ENCODE data around the gene RUSF1.
"Not testable (repeated sequence)": the region's sequence is repeated elsewhere in the genome, so short reads cannot be mapped to it uniquely, and the experiment has no call there.

The RUSF1 gene

GRCh38 chr16:31513884-31514283, 5.7 kb upstream of the RUSF1 start:
- DNase-seq, result no peak

- no peak for DNase-seq
Observed at GRCh38 chr16:31513126-31513525, 4.9 kb upstream of the RUSF1 start.

GRCh38 chr16:31508706-31509195, 560 bp upstream of the RUSF1 start:
- DNase-seq, result no peak

- DNase-seq, result no peak
Observed at GRCh38 chr16:31507617-31507928, 618 bp downstream of the RUSF1 start.

- no peak for DNase-seq
Observed at GRCh38 chr16:31505483-31505882, 2.7 kb downstream of the RUSF1 start.

GRCh38 chr16:31504159-31504558, 4.0 kb downstream of the RUSF1 start:
- no peak for DNase-seq

- DNase-seq, result not testable (repeated sequence)
Observed at GRCh38 chr16:31503555-31503954, 4.6 kb downstream of the RUSF1 start.

GRCh38 chr16:31502981-31503380, 5.2 kb downstream of the RUSF1 start:
- no peak for DNase-seq

GRCh38 chr16:31501966-31502348, 6.2 kb downstream of the RUSF1 start:
- DNase-seq, result no peak

- no peak for DNase-seq
Observed at GRCh38 chr16:31501226-31501965, 6.8 kb downstream of the RUSF1 start.

GRCh38 chr16:31499928-31500327, 8.3 kb downstream of the RUSF1 start:
- no peak for DNase-seq

- DNase-seq, result no peak
Observed at GRCh38 chr16:31498493-31498892, 9.7 kb downstream of the RUSF1 start.

GRCh38 chr16:31496670-31497069, 11.5 kb downstream of the RUSF1 start:
- no peak for DNase-seq

GRCh38 chr16:31493506-31494125, 14.6 kb downstream of the RUSF1 start:
- no peak for DNase-seq

GRCh38 chr16:31491778-31492418, 16.3 kb downstream of the RUSF1 start:
- DNase-seq, result no peak

GRCh38 chr16:31489616-31490584, 18.3 kb downstream of the RUSF1 start:
- no peak for DNase-seq

GRCh38 chr16:31489298-31489564, 19.0 kb downstream of the RUSF1 start:
- DNase-seq, result no peak

GRCh38 chr16:31488468-31489297, 19.5 kb downstream of the RUSF1 start:
- peak; percentile 56 for DNase-seq

- peak; percentile 73 for DNase-seq
Observed at GRCh38 chr16:31487720-31488467, 20.3 kb downstream of the RUSF1 start.

GRCh38 chr16:31487071-31487719, 21.0 kb downstream of the RUSF1 start:
- DNase-seq, result no peak

GRCh38 chr16:31486045-31486444, 22.1 kb downstream of the RUSF1 start:
- peak; percentile 58 for DNase-seq

Measured in right forelimb (tissue), 1 donor.